B cell (primary cell): ENCODE data around the gene TCF7L2. TPM values are rescaled to one million over a fixed set of nuclear protein-coding genes. Genes with fewer than 3 reads are reported as not detected.

Experiments used
- ATAC-seq: fragments of 200-7000 bp; cut with Tn5 transposase; one replicate; pipeline ENCODE4 v1.10.0; 2021; ENCODE audit warnings: low read depth, mild to moderate bottlenecking, moderate number of reproducible peaks, moderate library complexity
- CTCF ChIA-PET: fragments of 350-600 bp; sonication (Branson Sonifier 250); formaldehyde crosslinking; loops from one replicate; lab custom pipeline; 2021; ENCODE audit warnings: antibody characterized with exemption, inconsistent platforms; lab: Charles Lee
- POLR2A ChIA-PET: fragments of 350-600 bp; sonication (Branson Sonifier 250); formaldehyde crosslinking; loops from one replicate; lab custom pipeline; 2021; ENCODE audit warnings: antibody characterized with exemption; lab: Charles Lee
- DNase-seq: peaks from one replicate; pipeline ENCODE4 v3.0.0; 2013
- H2AFZ ChIP-seq: 2 replicates; pipeline ENCODE4 v1.6.1; 2012; ENCODE audit warnings: mild to moderate bottlenecking, low read depth, low read length; ENCODE audit not compliant: insufficient read depth, poor library complexity, severe bottlenecking
- H3K27ac ChIP-seq, 2 donors: 1 replicate in 1 of 2; 2 replicates in 1 of 2; pipeline ENCODE4 v1.5.1; 2012 to 2013; ENCODE audit warnings: low read length in 2 of 2, mild to moderate bottlenecking in 2 of 2, moderate library complexity in 1 of 2
- H3K27me3 ChIP-seq, 4 experiments: fragments of 200-600 bp in 1 of 4; sonication (generic) in 1 of 4; replicated peaks in 1 of 4; 1 replicate in 2 of 4; 2 replicates in 2 of 4; pipeline versions ENCODE4 v1.6.1 to v1.7.0; 2013 to 2016; ENCODE audit warnings: low read length in 3 of 4, mild to moderate bottlenecking in 2 of 4, mixed read lengths in 1 of 4, moderate library complexity in 1 of 4; ENCODE audit not compliant: insufficient read depth in 4 of 4, control insufficient read depth in 3 of 4; ENCODE audit errors: control extremely low read depth in 1 of 4
- H3K36me3 ChIP-seq, 2 experiments: replicated peaks in 1 of 2; 1 replicate in 1 of 2; 2 replicates in 1 of 2; pipeline versions ENCODE4 v1.6.1 to v1.7.1; 2013; ENCODE audit warnings: low read length in 1 of 2; ENCODE audit not compliant: insufficient read depth in 2 of 2, control insufficient read depth in 1 of 2; ENCODE audit errors: control extremely low read depth in 1 of 2, extremely low read depth in 1 of 2
- H3K4me1 ChIP-seq, 2 donors: fragments of 200-600 bp in 1 of 2; sonication (generic) in 1 of 2; 1 replicate in 1 of 2; 2 replicates in 1 of 2; pipeline versions ENCODE4 v1.5.1 to v1.6.1; 2013 to 2017; ENCODE audit warnings: low read length in 2 of 2; ENCODE audit not compliant: control insufficient read depth in 2 of 2, insufficient read depth in 2 of 2
- H3K4me2 ChIP-seq: replicated peaks from 2 replicates; pipeline ENCODE3; 2012; ENCODE audit warnings: mild to moderate bottlenecking, low read depth, low read length; ENCODE audit not compliant: poor library complexity, severe bottlenecking
- H3K4me3 ChIP-seq, 5 experiments: fragments of 200-600 bp in 1 of 5; sonication (generic) in 1 of 5; 1 replicate in 3 of 5; 2 replicates in 2 of 5; pipeline versions ENCODE4 v1.5.1 to v1.7.0; 2011 to 2016; ENCODE audit warnings: low read length in 4 of 5, mild to moderate bottlenecking in 4 of 5, low read depth in 2 of 5, control low read depth in 1 of 5, moderate library complexity in 1 of 5; ENCODE audit not compliant: insufficient read depth in 1 of 5; ENCODE audit errors: control extremely low read depth in 1 of 5, extremely low read depth in 1 of 5
- H3K79me2 ChIP-seq: fragments of 200-600 bp; sonication (generic); one replicate; pipeline ENCODE4 v1.6.0; 2016; ENCODE audit warnings: low read length; ENCODE audit not compliant: control insufficient read depth, insufficient read depth
- H3K9ac ChIP-seq: fragments of 200-600 bp; sonication (generic); 2 replicates; pipeline ENCODE4 v1.6.1; 2017; ENCODE audit warnings: mild to moderate bottlenecking, low read length, moderate library complexity
- H3K9me3 ChIP-seq, 3 donors: one replicate each; pipeline versions ENCODE4 v1.6.1 to v1.7.1; 2013; ENCODE audit warnings: low read length in 2 of 3; ENCODE audit not compliant: control insufficient read depth in 2 of 3, insufficient read depth in 1 of 3; ENCODE audit errors: control extremely low read depth in 1 of 3
- H4K20me1 ChIP-seq: 2 replicates; pipeline ENCODE4 v1.6.0; 2012; ENCODE audit warnings: mild to moderate bottlenecking, low read length; ENCODE audit not compliant: insufficient read depth, control insufficient read depth, poor library complexity, severe bottlenecking
- H3K27ac Mint-ChIP-seq: one replicate; pipeline ENCODE4 v1.8.0; 2021; ENCODE audit warnings: mixed read lengths
- H3K27me3 Mint-ChIP-seq: one replicate; pipeline ENCODE4 v1.8.0; 2021; ENCODE audit warnings: mixed read lengths
- H3K4me1 Mint-ChIP-seq: one replicate; pipeline ENCODE4 v1.8.0; 2021; ENCODE audit warnings: mixed read lengths
- H3K4me3 Mint-ChIP-seq: one replicate; pipeline ENCODE4 v1.8.0; 2021; ENCODE audit warnings: mixed read lengths
- H3K9me3 Mint-ChIP-seq: one replicate; pipeline ENCODE4 v1.8.0; 2022; ENCODE audit warnings: mixed read lengths; ENCODE audit not compliant: insufficient read depth
- EZH2 ChIP-seq: IDR thresholded peaks from 2 replicates; pipeline ENCODE4 v1.6.1; 2012; ENCODE audit warnings: borderline replicate concordance, low read depth, mild to moderate bottlenecking, moderate library complexity, low read length; ENCODE audit not compliant: insufficient read depth, poor library complexity, severe bottlenecking
- WGBS: methylation state at CpG from one replicate; pipeline ENCODE4 v1.1.5; 2013; ENCODE audit warnings: missing lambda C conversion rate; ENCODE audit not compliant: insufficient coverage; 5-methylcytosine and 5-hydroxymethylcytosine counted together
- intact Hi-C: fragments of 100-400 bp; cut with micrococcal nuclease; formaldehyde crosslinking; loops from one replicate; pipeline ENCODE4 v1.10.0; 2022
- polyA plus RNA-seq: library from polyadenylated mRNA; depleted of rRNA; stranded (reverse); fragments of >200 nt; gene quantifications from 2 replicates; pipeline ENCODE4 v1.2.3, GENCODE V29; 2012
- total RNA-seq, 2 donors: library from RNA; stranded (reverse); fragments of 120-200 nt in 1 of 2; gene quantifications; 1 replicate in 1 of 2; 2 replicates in 1 of 2; pipeline versions ENCODE4 v1.2.3 to v1.2.4, GENCODE V29; 2013 to 2022
- TF ChIP-seq, protein P1 (sequence below): fragments of 200-600 bp; IDR thresholded peaks from one replicate; pipeline ENCODE4 v1.8.0; 2022; ENCODE audit warnings: antibody characterized with exemption, mild to moderate bottlenecking

The TCF7L2 gene
- total and polyA plus RNA-seq, 2 donors (not counting 1 experiment from before 2014, with no cell fraction given), result 0.48 to 1.1 TPM

DNA sequence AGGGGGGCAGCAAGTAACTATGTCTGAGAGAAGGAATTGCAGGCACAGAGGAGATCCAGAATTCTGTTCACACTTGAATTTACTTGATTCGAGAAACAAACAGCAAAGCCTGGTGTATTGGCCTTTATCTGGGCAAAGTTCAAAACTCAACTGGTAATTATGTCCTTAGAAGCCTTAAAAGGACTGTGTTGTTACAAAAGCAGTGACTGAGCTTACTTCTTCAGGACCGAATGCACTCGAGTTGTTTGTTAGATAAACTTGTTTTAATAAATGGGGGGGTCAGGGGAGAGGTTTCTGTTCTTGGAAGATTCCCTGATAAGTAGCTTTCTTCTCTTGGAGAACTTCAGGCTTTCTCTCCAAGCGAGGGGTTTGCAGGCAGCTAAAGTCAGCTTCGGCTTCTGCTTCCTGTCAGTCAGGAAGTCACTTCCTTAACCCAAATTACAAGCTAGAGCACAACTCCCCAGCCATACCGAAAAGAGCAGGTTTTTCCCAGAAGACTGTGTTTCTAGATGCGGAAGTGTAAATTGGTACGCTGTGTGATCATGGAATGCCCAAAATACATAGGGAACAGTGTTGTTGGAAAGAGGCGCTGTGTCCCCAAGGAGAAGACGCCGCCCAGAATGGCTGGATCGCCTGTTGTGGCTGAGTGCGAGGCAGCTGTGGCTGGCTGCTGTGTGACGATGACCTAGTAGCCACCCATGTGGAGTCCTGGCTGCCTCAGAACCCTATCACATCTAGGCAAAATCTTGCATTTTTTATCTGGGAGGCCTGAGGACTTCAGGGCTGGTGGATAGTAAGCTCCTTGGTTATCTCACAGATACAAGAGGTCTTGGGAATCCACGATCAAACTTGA is 110.4 kb downstream of the TCF7L2 start:
- no peak for TF ChIP-seq EZH2
- TF ChIP-seq, protein P1, sequence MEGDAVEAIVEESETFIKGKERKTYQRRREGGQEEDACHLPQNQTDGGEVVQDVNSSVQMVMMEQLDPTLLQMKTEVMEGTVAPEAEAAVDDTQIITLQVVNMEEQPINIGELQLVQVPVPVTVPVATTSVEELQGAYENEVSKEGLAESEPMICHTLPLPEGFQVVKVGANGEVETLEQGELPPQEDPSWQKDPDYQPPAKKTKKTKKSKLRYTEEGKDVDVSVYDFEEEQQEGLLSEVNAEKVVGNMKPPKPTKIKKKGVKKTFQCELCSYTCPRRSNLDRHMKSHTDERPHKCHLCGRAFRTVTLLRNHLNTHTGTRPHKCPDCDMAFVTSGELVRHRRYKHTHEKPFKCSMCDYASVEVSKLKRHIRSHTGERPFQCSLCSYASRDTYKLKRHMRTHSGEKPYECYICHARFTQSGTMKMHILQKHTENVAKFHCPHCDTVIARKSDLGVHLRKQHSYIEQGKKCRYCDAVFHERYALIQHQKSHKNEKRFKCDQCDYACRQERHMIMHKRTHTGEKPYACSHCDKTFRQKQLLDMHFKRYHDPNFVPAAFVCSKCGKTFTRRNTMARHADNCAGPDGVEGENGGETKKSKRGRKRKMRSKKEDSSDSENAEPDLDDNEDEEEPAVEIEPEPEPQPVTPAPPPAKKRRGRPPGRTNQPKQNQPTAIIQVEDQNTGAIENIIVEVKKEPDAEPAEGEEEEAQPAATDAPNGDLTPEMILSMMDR, result no peak
- CTCF ChIA-PET, result no interaction called here
- 52% methylated on average over 12 of the region's 15 CpGs for WGBS
- Histone ChIP-seq H3K9me3 (no peaks in the 10 kb centered on the region), H3K36me3 (no peaks in the 10 kb centered on the region), H3K4me2 (peak overlapping the region; percentile 11), H3K27me3 (peaks cover 0 to 3% (median 0%) of the 10 kb centered on the region in 4 experiments), H2AFZ (no peak overlapping the region), H4K20me1 (no peaks in the 10 kb centered on the region), H3K4me3 (peak overlapping the region in 1 of 5 experiments; percentile 19), H3K27ac (no peak overlapping the region), H3K79me2 (no peaks in the 10 kb centered on the region), H3K9ac (no peak overlapping the region), H3K4me1 (no peaks in the 10 kb centered on the region)
- ATAC-seq (no peak), DNase-seq (no peak)
- Mint-ChIP-seq H3K9me3 (no peaks in the 10 kb centered on the region), H3K27me3 (peaks cover 3% of the 10 kb centered on the region), H3K27ac (no peak overlapping the region), H3K4me3 (no peak overlapping the region), H3K4me1 (no peaks in the 10 kb centered on the region)
- POLR2A ChIA-PET, result no interaction called here
- intact Hi-C loops, result no loop called here

DNA sequence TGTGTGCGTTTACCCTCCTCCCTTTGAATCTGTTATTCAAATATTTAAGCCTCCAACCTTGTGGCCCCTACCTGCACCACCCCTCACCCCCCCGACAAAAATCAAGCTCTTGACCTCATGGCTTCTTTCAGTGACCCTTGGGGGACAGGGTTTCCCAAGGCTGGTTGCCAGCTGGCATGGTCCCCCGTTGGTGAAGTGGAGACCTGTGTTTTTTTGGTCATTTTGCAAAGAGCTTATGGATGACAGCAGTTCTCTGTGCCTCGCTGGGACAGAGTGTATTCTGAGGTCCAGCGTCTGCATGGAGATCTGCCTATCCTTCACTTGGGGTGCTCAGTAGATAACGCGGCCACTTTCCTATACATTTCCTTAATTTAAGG is 111.0 kb downstream of the TCF7L2 start:
- DNase-seq (no peak), ATAC-seq (no peak)
- ChIA-PET POLR2A (no interaction called here), CTCF (no interaction called here)
- WGBS, result 95% methylated on average over 4 of the region's 7 CpGs
- TF ChIP-seq, protein P1, result no peak
- no peak for TF ChIP-seq EZH2
- H3K27ac Mint-ChIP-seq, result no peak overlapping the region
- no peak overlapping the region for H3K9ac ChIP-seq
- no peaks in the 10 kb centered on the region for H3K36me3 ChIP-seq
- no peak overlapping the region for H2AFZ ChIP-seq
- H3K9me3 ChIP-seq, result no peaks in the 10 kb centered on the region
- H3K79me2 ChIP-seq, result no peaks in the 10 kb centered on the region
- H3K9me3 Mint-ChIP-seq, result no peaks in the 10 kb centered on the region
- no peaks in the 10 kb centered on the region for H3K4me1 Mint-ChIP-seq
- no peak overlapping the region for H3K27ac ChIP-seq
- H3K27me3 ChIP-seq, result peaks cover 0 to 3% (median 0%) of the 10 kb centered on the region in 4 experiments
- no peaks in the 10 kb centered on the region for H4K20me1 ChIP-seq
- intact Hi-C loops, result no loop called here
- no peak overlapping the region for H3K4me3 Mint-ChIP-seq
- no peaks in the 10 kb centered on the region for H3K4me1 ChIP-seq
- H3K4me3 ChIP-seq, result no peak overlapping the region
- no peaks in the 10 kb centered on the region for H3K27me3 Mint-ChIP-seq
- H3K4me2 ChIP-seq, result no peak overlapping the region
